H1 (cell line): ENCODE data around the gene VPS37D. TPM values are rescaled to one million over a fixed set of nuclear protein-coding genes. Genes with fewer than 3 reads are reported as not detected.

ENCODE experiments used
- CTCF ChIA-PET: fragments of 300-600 bp; sonication (Branson Sonifier 250); formaldehyde crosslinking; loops from one replicate; lab custom pipeline; 2021; ENCODE audit not compliant: partially characterized antibody; lab: Charles Lee
- POLR2A ChIA-PET: fragments of 300-600 bp; sonication (Branson Sonifier 250); formaldehyde crosslinking; loops from one replicate; lab custom pipeline; 2021; ENCODE audit warnings: inconsistent platforms; ENCODE audit not compliant: partially characterized antibody; lab: Charles Lee
- DNase-seq, 2 experiments: peaks; one replicate each; pipeline versions ENCODE4 v3.0.0 to v3.0.0-alpha.2; 2010 to 2022; ENCODE audit warnings: low spot score in 2 of 2, low read depth in 1 of 2, mixed read lengths in 1 of 2
- FAIRE-seq: peaks from 2 replicates; lab custom pipeline; 2011; peaks lifted over from hg19 to GRCh38; lab: Jason Lieb, UNC
- H2AFZ ChIP-seq: 2 replicates; pipeline ENCODE4 v1.8.1; 2012; ENCODE audit warnings: low read length, inconsistent platforms
- H2AK5ac ChIP-seq: 2 replicates; pipeline ENCODE4 v1.6.1; 2013; ENCODE audit warnings: low read depth, low read length
- H2BK120ac ChIP-seq: replicated peaks from 2 replicates; pipeline ENCODE3; 2013; ENCODE audit warnings: low read depth, low read length, inconsistent platforms
- H2BK12ac ChIP-seq: 2 replicates; pipeline ENCODE4 v1.6.1; 2013; ENCODE audit warnings: low read depth, low read length
- H2BK15ac ChIP-seq: 2 replicates; pipeline ENCODE4 v1.6.1; 2013; ENCODE audit warnings: low read length
- H2BK20ac ChIP-seq: 2 replicates; pipeline ENCODE4 v1.6.1; 2013; ENCODE audit warnings: low read length
- H2BK5ac ChIP-seq: 2 replicates; pipeline ENCODE4 v1.6.1; 2013; ENCODE audit warnings: low read depth, low read length
- H3K14ac ChIP-seq: 2 replicates; pipeline ENCODE4 v1.6.1; 2013; ENCODE audit warnings: inconsistent platforms; ENCODE audit not compliant: insufficient read length
- H3K18ac ChIP-seq: 2 replicates; pipeline ENCODE4 v1.6.1; 2013; ENCODE audit warnings: low read length; ENCODE audit errors: extremely low read depth
- H3K23ac ChIP-seq: 2 replicates; pipeline ENCODE4 v1.6.1; 2013; ENCODE audit warnings: inconsistent platforms; ENCODE audit not compliant: insufficient read length
- H3K23me2 ChIP-seq: 2 replicates; pipeline ENCODE4 v1.6.1; 2013; ENCODE audit warnings: low read depth, low read length
- H3K27ac ChIP-seq: 2 replicates; pipeline ENCODE4 v1.6.1; 2011; ENCODE audit warnings: low read depth, low read length, inconsistent platforms
- H3K27me3 ChIP-seq, 4 experiments: replicated peaks in 1 of 4; 1 replicate in 1 of 4; 2 replicates in 3 of 4; pipeline versions ENCODE4 v1.6.1 to v1.8.1; 2011 to 2013; ENCODE audit warnings: low read length in 3 of 4, mild to moderate bottlenecking in 3 of 4, inconsistent platforms in 2 of 4, mixed read lengths in 2 of 4, moderate library complexity in 1 of 4; ENCODE audit not compliant: control insufficient read depth in 3 of 4, insufficient read depth in 3 of 4; ENCODE audit errors: extremely low read depth in 1 of 4
- H3K36me3 ChIP-seq, 4 experiments: 2 replicates each; pipeline versions ENCODE4 v1.6.1 to v1.8.1; 2011 to 2013; ENCODE audit warnings: mild to moderate bottlenecking in 4 of 4, low read length in 3 of 4, moderate library complexity in 2 of 4, control low read depth in 1 of 4, inconsistent platforms in 1 of 4; ENCODE audit not compliant: insufficient read depth in 4 of 4, control insufficient read depth in 2 of 4
- H3K4ac ChIP-seq: replicated peaks from 2 replicates; pipeline ENCODE3; 2013; ENCODE audit warnings: low read length, low read depth, mixed read lengths, inconsistent platforms; ENCODE audit not compliant: insufficient read length
- H3K4me1 ChIP-seq, 4 experiments: replicated peaks in 1 of 4; 1 replicate in 1 of 4; 2 replicates in 3 of 4; pipeline versions ENCODE4 v1.6.1 to v1.8.1; 2011 to 2013; ENCODE audit warnings: low read length in 3 of 4, inconsistent platforms in 2 of 4, mixed read lengths in 1 of 4; ENCODE audit not compliant: insufficient read depth in 4 of 4, control insufficient read depth in 3 of 4
- H3K4me2 ChIP-seq, 2 experiments: 2 replicates each; pipeline versions ENCODE4 v1.6.1 to v1.8.1; 2011 to 2013; ENCODE audit warnings: low read depth in 2 of 2, low read length in 2 of 2, control low read depth in 1 of 2, inconsistent platforms in 1 of 2, mild to moderate bottlenecking in 1 of 2; ENCODE audit not compliant: insufficient read depth in 1 of 2
- H3K4me3 ChIP-seq, 4 experiments: fragments of 200-600, 300-600 bp in 1 of 4; sonication (generic), shearing (Covaris generic), sonication (Bioruptor Twin) in 1 of 4; 2 replicates each; pipeline versions ENCODE4 v1.5.1 to v1.8.1; 2011 to 2016; ENCODE audit warnings: low read length in 4 of 4, low read depth in 3 of 4, control low read depth in 2 of 4, inconsistent platforms in 2 of 4, mild to moderate bottlenecking in 2 of 4, mixed read lengths in 1 of 4, moderate library complexity in 1 of 4; ENCODE audit not compliant: insufficient read depth in 2 of 4; ENCODE audit errors: extremely low read depth in 1 of 4
- H3K56ac ChIP-seq: replicated peaks from 2 replicates; pipeline ENCODE3; 2013; ENCODE audit warnings: low read depth, mild to moderate bottlenecking, mixed read lengths, low read length, inconsistent platforms; ENCODE audit not compliant: insufficient read length
- H3K79me1 ChIP-seq: 2 replicates; pipeline ENCODE4 v1.6.1; 2013; ENCODE audit warnings: low read depth, low read length, control low read depth
- H3K79me2 ChIP-seq, 2 experiments: 2 replicates each; pipeline versions ENCODE4 v1.6.1 to v1.8.1; 2012 to 2013; ENCODE audit warnings: low read length in 2 of 2, mild to moderate bottlenecking in 2 of 2, inconsistent platforms in 1 of 2; ENCODE audit not compliant: insufficient read depth in 2 of 2, control insufficient read depth in 1 of 2
- H3K9ac ChIP-seq, 4 experiments: replicated peaks in 1 of 4; 1 replicate in 1 of 4; 2 replicates in 3 of 4; pipeline versions ENCODE4 v1.6.1 to v1.8.1; 2011 to 2013; ENCODE audit warnings: low read depth in 3 of 4, low read length in 3 of 4, control low read depth in 2 of 4, mild to moderate bottlenecking in 2 of 4, moderate library complexity in 2 of 4, inconsistent platforms in 1 of 4; ENCODE audit errors: extremely low read depth in 1 of 4
- H3K9me3 ChIP-seq, 2 experiments: 2 replicates each; pipeline versions ENCODE4 v1.6.1 to v1.8.1; 2012 to 2013; ENCODE audit warnings: mild to moderate bottlenecking in 2 of 2, moderate library complexity in 2 of 2, control low read depth in 1 of 2, inconsistent platforms in 1 of 2, low read depth in 1 of 2, low read length in 1 of 2, mixed read lengths in 1 of 2; ENCODE audit not compliant: insufficient read depth in 2 of 2
- H4K20me1 ChIP-seq, 2 experiments: replicated peaks in 1 of 2; 2 replicates each; pipeline versions ENCODE3 to v1.8.1; 2011 to 2013; ENCODE audit warnings: inconsistent platforms in 2 of 2, low read length in 2 of 2, mild to moderate bottlenecking in 1 of 2; ENCODE audit not compliant: insufficient read depth in 2 of 2, control insufficient read depth in 1 of 2
- H4K5ac ChIP-seq: 2 replicates; pipeline ENCODE4 v1.6.1; 2013; ENCODE audit warnings: low read length, low read depth, mixed read lengths, inconsistent platforms; ENCODE audit not compliant: insufficient read length
- H4K8ac ChIP-seq: 2 replicates; pipeline ENCODE4 v1.8.0; 2013; ENCODE audit warnings: mild to moderate bottlenecking, moderate library complexity, low read length, inconsistent platforms; ENCODE audit not compliant: insufficient read depth; ENCODE audit errors: extremely low read depth
- H4K91ac ChIP-seq: replicated peaks from 2 replicates; pipeline ENCODE3; 2013; ENCODE audit warnings: low read length, mixed read lengths, inconsistent platforms; ENCODE audit not compliant: insufficient read length
- KDM1A ChIP-seq: fragments of 200-600, 300-600 bp; sonication (generic); IDR thresholded peaks from 2 replicates; pipeline ENCODE4 v1.7.1; 2016; ENCODE audit warnings: mild to moderate bottlenecking, low read length, borderline replicate concordance
- POLR2AphosphoS5 ChIP-seq: IDR thresholded peaks from 2 replicates; pipeline ENCODE4 v1.6.1; 2011; ENCODE audit warnings: low read depth, low read length
- RBBP5 ChIP-seq: IDR thresholded peaks from 2 replicates; pipeline ENCODE4 v1.7.1; 2012; ENCODE audit warnings: low read depth, mild to moderate bottlenecking, inconsistent platforms, low read length, moderate library complexity, borderline replicate concordance
- YY1 ChIP-seq: IDR thresholded peaks from 2 replicates; pipeline ENCODE4 v1.6.1; 2011; ENCODE audit warnings: low read depth, mild to moderate bottlenecking, low read length
- WGBS, 2 experiments: shearing (Covaris generic) in 1 of 2; methylation state at CpG; one replicate each; pipeline versions ENCODE4 v1.1.6 to v1.1.7; 2013 to 2015; ENCODE audit warnings: low lambda C conversion rate in 2 of 2, mixed read lengths in 2 of 2, inconsistent platforms in 1 of 2, low coverage in 1 of 2, missing lambda C conversion rate in 1 of 2; ENCODE audit not compliant: insufficient replicate concordance in 2 of 2, insufficient coverage in 1 of 2, insufficient read length in 1 of 2; ENCODE audit errors: extremely low coverage in 1 of 2, missing lambda C conversion rate in 1 of 2; 5-methylcytosine and 5-hydroxymethylcytosine counted together
- polyA plus RNA-seq, 7 experiments: library from polyadenylated mRNA; depleted of rRNA in 3 of 7; stranded (reverse) in 5 of 7; unstranded in 2 of 7; fragments of >200 nt in 5 of 7; fragments of 200-250 nt in 2 of 7; gene quantifications; 1 replicate in 5 of 7; 2 replicates in 1 of 7; 4 replicates in 1 of 7; pipeline versions ENCODE4 v1.2.1 to v1.2.3, GENCODE V29; 2011 to 2013; ENCODE audit warnings: missing spikeins in 2 of 7, mixed read lengths in 2 of 7
- total RNA-seq: library from RNA; stranded (reverse); fragmentation: NEBNext Ultra II Directional; extraction: Animal tissue kit (Norgen Biotek cat#: 25700); gene quantifications from 2 replicates; pipeline ENCODE4 v1.2.1, GENCODE V29; 2021

The VPS37D gene
- total and polyA plus RNA-seq, 2 of the 8 experiments (the other 6 are each of a cell fraction or from before 2014, with no cell fraction given): 3.4 to 5.0 TPM

- no peak overlapping the region for H3K4me3 ChIP-seq
- 56% methylated on average over 1 of the region's 1 CpG; no CpG with 5 or more reads in 1 of the 2 experiments for WGBS, 2 experiments
- H3K56ac ChIP-seq: no peak overlapping the region
- H3K14ac ChIP-seq: no peak overlapping the region
- POLR2A ChIA-PET: interaction anchor here (0.6 kb wide), 1 partner anchor 43 kb away, joined by 3 read pairs; no protein-coding TSS in a partner anchor
- no peak overlapping the region for H3K9ac ChIP-seq
- no peak overlapping the region for H4K91ac ChIP-seq
- no peak overlapping the region for H3K4ac ChIP-seq
- H4K20me1 ChIP-seq: peaks cover 0 to 1% of the 10 kb centered on the region in 2 experiments
- H2AFZ ChIP-seq: no peak overlapping the region
- DNase-seq: no peak
- H3K4me1 ChIP-seq: peaks cover 0 to 8% (median under 1%) of the 10 kb centered on the region in 4 experiments; a peak in 3 of 7 replicates
- no peak for TF ChIP-seq POLR2AphosphoS5
- no peak for TF ChIP-seq RBBP5
- no peak for TF ChIP-seq YY1
- no peak for TF ChIP-seq KDM1A
- TF ChIP-seq, all 59 proteins: peak for 0
- no peak overlapping the region for H3K18ac ChIP-seq
- H3K79me1 ChIP-seq: no peaks in the 10 kb centered on the region
- H3K27ac ChIP-seq: no peak overlapping the region
- H3K27me3 ChIP-seq: no peaks in the 10 kb centered on the region
- H3K36me3 ChIP-seq: no peaks in the 10 kb centered on the region
- no peak overlapping the region for H2BK120ac ChIP-seq
- no peak overlapping the region for H3K4me2 ChIP-seq
- no peak overlapping the region for H4K5ac ChIP-seq
- peaks cover 5% of the 10 kb centered on the region; the same call in 1 of the 2 replicates for H3K23me2 ChIP-seq
- CTCF ChIA-PET: interaction anchor here (0.7 to 7.9 kb wide), 5 partner anchors 12 to 213 kb away, joined by 3 to 136 read pairs (median 3); no protein-coding TSS in a partner anchor
- no peak overlapping the region for H2AK5ac ChIP-seq
- H4K8ac ChIP-seq: no peak overlapping the region
- no peak overlapping the region for H3K23ac ChIP-seq
- no peaks in the 10 kb centered on the region for H3K9me3 ChIP-seq
- H2BK20ac ChIP-seq: no peak overlapping the region
- no peak overlapping the region for H2BK15ac ChIP-seq
- H3K79me2 ChIP-seq: no peaks in the 10 kb centered on the region
- no peak overlapping the region for H2BK5ac ChIP-seq
- no peak for FAIRE-seq
- H2BK12ac ChIP-seq: no peak overlapping the region
Measured at GRCh38 chr7:73631558-73631957, 36.1 kb upstream of the VPS37D start.
